DOHH2 (cell line): ENCODE measurements around the gene KCNQ1.

Experiments used
- H3F3A ChIP-seq: fragments of 200-600 bp; sonication (generic), shearing (Covaris generic); 2 replicates; pipeline ENCODE4 v1.6.0; 2016; ENCODE audit warnings: antibody characterized with exemption, mild to moderate bottlenecking; ENCODE audit not compliant: control insufficient read depth, insufficient read depth
- H3K27ac ChIP-seq: fragments of 200-600 bp; sonication (generic); 2 replicates; pipeline ENCODE4 v1.5.1; 2014; ENCODE audit warnings: low read depth, mild to moderate bottlenecking, low read length, moderate library complexity
- H3K27me3 ChIP-seq: fragments of 200-600 bp; sonication (generic); 2 replicates; pipeline ENCODE4 v1.6.1; 2014; ENCODE audit warnings: mild to moderate bottlenecking, low read length, mixed read lengths; ENCODE audit not compliant: control insufficient read depth
- H3K36me3 ChIP-seq: fragments of 200-600 bp; sonication (generic); 2 replicates; pipeline ENCODE4 v1.6.1; 2014; ENCODE audit warnings: mild to moderate bottlenecking, low read length, moderate library complexity, mixed read lengths; ENCODE audit not compliant: control insufficient read depth
- H3K4me1 ChIP-seq: fragments of 200-600 bp; sonication (generic); 2 replicates; pipeline ENCODE4 v1.6.1; 2014; ENCODE audit warnings: mild to moderate bottlenecking, low read length, mixed read lengths; ENCODE audit not compliant: control insufficient read depth
- H3K4me2 ChIP-seq: fragments of 200-600 bp; sonication (generic); 2 replicates; pipeline ENCODE4 v1.6.0; 2014; ENCODE audit warnings: mild to moderate bottlenecking, low read length, moderate library complexity
- H3K4me3 ChIP-seq: fragments of 200-600 bp; sonication (generic); 2 replicates; pipeline ENCODE4 v1.5.1; 2014; ENCODE audit warnings: mild to moderate bottlenecking, low read length, mixed read lengths
- H3K79me2 ChIP-seq: fragments of 200-600 bp; sonication (generic); 2 replicates; pipeline ENCODE4 v1.6.1; 2014; ENCODE audit warnings: mild to moderate bottlenecking, low read length, mixed read lengths; ENCODE audit not compliant: control insufficient read depth
- H3K9me2 ChIP-seq: fragments of 200-600 bp; sonication (generic); replicated peaks from 2 replicates; pipeline ENCODE4 v1.6.1; 2014; ENCODE audit warnings: mild to moderate bottlenecking, low read length, mixed read lengths; ENCODE audit not compliant: control insufficient read depth
- H3K9me3 ChIP-seq: fragments of 200-600 bp; sonication (generic); 2 replicates; pipeline ENCODE4 v1.6.1; 2014; ENCODE audit warnings: antibody characterized with exemption, low read length, mixed read lengths; ENCODE audit not compliant: control insufficient read depth, insufficient read depth
- H4K20me1 ChIP-seq: fragments of 200-600 bp; sonication (generic); 2 replicates; pipeline ENCODE4 v1.6.0; 2014; ENCODE audit warnings: low read depth, mild to moderate bottlenecking, antibody characterized with exemption, low read length, moderate library complexity; ENCODE audit not compliant: control insufficient read depth, insufficient read depth
- EZH2phosphoT487 ChIP-seq: fragments of 200-600 bp; sonication (generic); IDR thresholded peaks from 2 replicates; pipeline ENCODE4 v1.6.1; 2017; ENCODE audit warnings: borderline replicate concordance, mild to moderate bottlenecking, antibody characterized with exemption, low read length, moderate library complexity, mixed read lengths
- TF ChIP-seq, protein P1 (sequence below): fragments of 200-600 bp; sonication (generic); IDR thresholded peaks from one replicate; pipeline ENCODE4 v1.5.1; 2014; ENCODE audit warnings: antibody characterized with exemption, mild to moderate bottlenecking, low read depth, low read length; ENCODE audit not compliant: poor library complexity, severe bottlenecking

KCNQ1 gene

DNA sequence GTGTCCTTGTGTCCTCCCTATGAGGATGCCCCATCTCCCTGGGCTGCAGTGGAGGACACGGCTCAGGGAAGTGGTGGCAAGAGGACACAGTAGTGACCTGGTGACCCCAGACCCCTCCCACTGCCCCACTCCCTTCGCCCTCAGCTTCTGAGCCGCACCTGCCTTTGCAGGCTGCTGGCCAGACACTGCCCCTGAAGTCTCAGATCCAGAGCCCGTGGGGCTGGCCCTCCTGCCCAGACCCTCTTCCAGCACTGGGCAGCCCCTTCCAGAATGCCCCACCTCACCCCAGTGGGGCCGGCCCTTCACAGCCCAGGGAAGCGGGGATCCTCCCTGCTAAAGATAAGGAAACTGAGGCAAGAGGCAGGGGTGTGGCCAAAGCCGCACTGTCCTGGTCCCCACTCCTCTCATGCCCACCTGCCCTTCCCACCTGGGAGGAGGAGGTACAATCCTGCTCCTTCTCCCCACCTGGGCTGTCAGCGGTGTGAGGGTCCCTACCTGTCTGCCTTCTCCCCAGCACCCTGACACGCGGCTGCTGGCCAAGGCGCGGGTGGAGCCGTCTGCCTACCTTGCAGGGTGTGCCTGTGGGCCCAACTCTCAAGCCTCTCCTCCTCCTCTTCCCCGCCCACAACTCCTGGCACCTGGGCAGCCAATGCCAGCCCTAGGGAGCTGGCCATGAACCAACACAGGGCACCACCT is 17.8 kb upstream of the KCNQ1 start:
- no peaks in the 10 kb centered on the region for H3K9me3 ChIP-seq
- TF ChIP-seq, protein P1, sequence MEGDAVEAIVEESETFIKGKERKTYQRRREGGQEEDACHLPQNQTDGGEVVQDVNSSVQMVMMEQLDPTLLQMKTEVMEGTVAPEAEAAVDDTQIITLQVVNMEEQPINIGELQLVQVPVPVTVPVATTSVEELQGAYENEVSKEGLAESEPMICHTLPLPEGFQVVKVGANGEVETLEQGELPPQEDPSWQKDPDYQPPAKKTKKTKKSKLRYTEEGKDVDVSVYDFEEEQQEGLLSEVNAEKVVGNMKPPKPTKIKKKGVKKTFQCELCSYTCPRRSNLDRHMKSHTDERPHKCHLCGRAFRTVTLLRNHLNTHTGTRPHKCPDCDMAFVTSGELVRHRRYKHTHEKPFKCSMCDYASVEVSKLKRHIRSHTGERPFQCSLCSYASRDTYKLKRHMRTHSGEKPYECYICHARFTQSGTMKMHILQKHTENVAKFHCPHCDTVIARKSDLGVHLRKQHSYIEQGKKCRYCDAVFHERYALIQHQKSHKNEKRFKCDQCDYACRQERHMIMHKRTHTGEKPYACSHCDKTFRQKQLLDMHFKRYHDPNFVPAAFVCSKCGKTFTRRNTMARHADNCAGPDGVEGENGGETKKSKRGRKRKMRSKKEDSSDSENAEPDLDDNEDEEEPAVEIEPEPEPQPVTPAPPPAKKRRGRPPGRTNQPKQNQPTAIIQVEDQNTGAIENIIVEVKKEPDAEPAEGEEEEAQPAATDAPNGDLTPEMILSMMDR: no peak
- no peak for TF ChIP-seq EZH2phosphoT487
- H3K79me2 ChIP-seq: no peaks in the 10 kb centered on the region
- no peak overlapping the region for H3K4me3 ChIP-seq
- H3K4me2 ChIP-seq: no peak overlapping the region
- H3K27ac ChIP-seq: no peak overlapping the region
- no peaks in the 10 kb centered on the region for H3K27me3 ChIP-seq
- H3K9me2 ChIP-seq: no peaks in the 10 kb centered on the region
- H4K20me1 ChIP-seq: no peaks in the 10 kb centered on the region
- H3K36me3 ChIP-seq: no peaks in the 10 kb centered on the region
- no peaks in the 10 kb centered on the region for H3K4me1 ChIP-seq
- no peaks in the 10 kb centered on the region for H3F3A ChIP-seq

DNA sequence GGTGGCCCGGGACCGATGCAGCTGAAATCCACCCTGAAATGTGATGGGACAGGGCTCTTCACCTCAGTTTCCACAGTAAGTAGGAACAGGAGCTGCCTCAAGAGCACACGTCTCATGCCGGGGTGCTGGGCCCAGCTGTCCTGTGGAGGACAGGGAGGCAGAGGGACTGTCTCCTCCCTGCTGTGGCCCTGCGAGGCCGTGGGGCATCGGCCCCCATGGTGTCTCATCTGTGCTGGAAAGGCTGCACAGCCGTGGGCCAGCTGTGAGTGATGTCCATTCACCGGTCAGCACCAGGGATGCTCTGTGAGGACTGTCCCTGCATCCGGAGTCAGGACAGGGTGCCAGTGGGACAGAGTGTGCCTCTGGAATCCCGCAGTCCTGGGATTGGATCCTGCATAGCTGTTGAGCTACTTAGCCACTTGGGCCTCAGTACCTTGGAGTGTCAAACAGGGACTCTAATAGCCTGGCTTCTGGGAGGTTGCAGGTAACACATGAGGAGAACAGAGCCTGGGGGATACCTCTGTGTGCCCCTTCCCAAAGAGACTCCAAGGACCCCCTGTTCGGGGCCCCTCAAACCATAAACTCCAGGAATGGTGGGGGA is 17.0 kb upstream of the KCNQ1 start:
- no peak overlapping the region for H3K4me3 ChIP-seq
- H3K27me3 ChIP-seq: no peaks in the 10 kb centered on the region
- H3K36me3 ChIP-seq: no peaks in the 10 kb centered on the region
- H3K79me2 ChIP-seq: no peaks in the 10 kb centered on the region
- no peaks in the 10 kb centered on the region for H3F3A ChIP-seq
- no peak for TF ChIP-seq EZH2phosphoT487
- TF ChIP-seq, protein P1: no peak
- H3K4me2 ChIP-seq: no peak overlapping the region
- no peaks in the 10 kb centered on the region for H3K9me3 ChIP-seq
- no peaks in the 10 kb centered on the region for H4K20me1 ChIP-seq
- no peak overlapping the region for H3K27ac ChIP-seq
- H3K4me1 ChIP-seq: no peaks in the 10 kb centered on the region
- no peaks in the 10 kb centered on the region for H3K9me2 ChIP-seq

DNA sequence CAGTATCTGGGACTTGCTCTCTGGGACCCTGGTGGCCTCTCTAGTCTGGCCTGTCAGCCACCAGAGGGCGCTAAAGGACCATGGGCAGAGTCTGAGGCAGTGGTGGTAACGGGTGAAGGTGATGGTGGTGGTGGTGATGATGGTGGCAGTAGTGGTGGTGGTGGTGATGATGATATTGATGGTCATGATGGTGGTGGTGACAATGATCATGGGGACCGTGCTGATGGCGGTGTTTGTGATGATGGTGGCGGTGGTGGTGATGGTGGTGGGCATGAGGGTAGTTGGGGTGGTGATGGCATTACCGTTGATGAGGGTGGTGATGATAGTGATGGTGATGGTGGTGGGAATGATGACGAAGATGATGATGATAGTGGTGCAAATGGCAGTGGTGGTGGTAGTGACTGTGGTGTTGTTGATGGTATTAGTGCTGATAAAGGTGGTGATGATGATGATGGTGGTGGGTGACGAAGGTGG is 16.4 kb upstream of the KCNQ1 start:
- Histone ChIP-seq H3K79me2 (no peaks in the 10 kb centered on the region), H3K4me2 (no peak overlapping the region), H3K27ac (no peak overlapping the region), H3K9me2 (no peaks in the 10 kb centered on the region), H3K36me3 (no peaks in the 10 kb centered on the region), H3K4me1 (no peaks in the 10 kb centered on the region), H4K20me1 (no peaks in the 10 kb centered on the region), H3K27me3 (no peaks in the 10 kb centered on the region), H3K4me3 (no peak overlapping the region), H3F3A (no peaks in the 10 kb centered on the region), H3K9me3 (no peaks in the 10 kb centered on the region)
- TF ChIP-seq EZH2phosphoT487: no peak
- TF ChIP-seq, protein P1: peak; percentile 95
